Trophoblast cell (in vitro differentiated cells and primary cell): ENCODE results near the gene CTIF.

Experiments
- DNase-seq, 2 donors: peaks; one replicate each; pipeline ENCODE4 v3.0.0-alpha.2; 2016
- H2AFZ ChIP-seq: 2 replicates; pipeline ENCODE4 v1.6.1; 2013; ENCODE audit warnings: low read length, moderate library complexity, mild to moderate bottlenecking; ENCODE audit not compliant: insufficient read depth, poor library complexity
- H2AK5ac ChIP-seq: 2 replicates; pipeline ENCODE4 v1.6.1; 2013; ENCODE audit warnings: mild to moderate bottlenecking, low read length
- H2BK120ac ChIP-seq: 2 replicates; pipeline ENCODE4 v1.6.1; 2013; ENCODE audit warnings: low read length, mild to moderate bottlenecking, moderate library complexity; ENCODE audit not compliant: insufficient read depth, poor library complexity
- H2BK12ac ChIP-seq: 2 replicates; pipeline ENCODE4 v1.6.1; 2013; ENCODE audit warnings: mild to moderate bottlenecking, low read length, moderate library complexity
- H2BK5ac ChIP-seq: 2 replicates; pipeline ENCODE4 v1.6.1; 2013; ENCODE audit warnings: low read length, low read depth, moderate library complexity, mild to moderate bottlenecking; ENCODE audit not compliant: poor library complexity
- H3K14ac ChIP-seq: 2 replicates; pipeline ENCODE4 v1.6.1; 2013; ENCODE audit warnings: mild to moderate bottlenecking, low read length
- H3K18ac ChIP-seq: 2 replicates; pipeline ENCODE4 v1.6.1; 2013; ENCODE audit warnings: mild to moderate bottlenecking, low read length
- H3K23ac ChIP-seq: 2 replicates; pipeline ENCODE4 v1.6.1; 2013; ENCODE audit warnings: low read length
- H3K27ac ChIP-seq: 2 replicates; pipeline ENCODE4 v1.5.1; 2013; ENCODE audit warnings: low read depth, mild to moderate bottlenecking, inconsistent platforms, low read length, moderate library complexity
- H3K27me3 ChIP-seq: 2 replicates; pipeline ENCODE4 v1.6.1; 2013; ENCODE audit warnings: inconsistent platforms, mild to moderate bottlenecking, low read length, moderate library complexity; ENCODE audit not compliant: insufficient read depth
- H3K36me3 ChIP-seq, 2 experiments: 1 replicate in 1 of 2; 2 replicates in 1 of 2; pipeline ENCODE4 v1.6.1; 2013; ENCODE audit warnings: low read length in 2 of 2, mild to moderate bottlenecking in 2 of 2, moderate library complexity in 1 of 2; ENCODE audit not compliant: insufficient read depth in 2 of 2, control insufficient read depth in 1 of 2
- H3K4ac ChIP-seq: 2 replicates; pipeline ENCODE4 v1.6.1; 2013; ENCODE audit warnings: low read depth, mild to moderate bottlenecking, low read length, moderate library complexity
- H3K4me1 ChIP-seq, 2 experiments: 1 replicate in 1 of 2; 2 replicates in 1 of 2; pipeline ENCODE4 v1.6.1; 2013; ENCODE audit warnings: low read length in 2 of 2, mild to moderate bottlenecking in 2 of 2, moderate library complexity in 1 of 2; ENCODE audit not compliant: insufficient read depth in 2 of 2, control insufficient read depth in 1 of 2
- H3K4me2 ChIP-seq: 2 replicates; pipeline ENCODE4 v1.6.1; 2013; ENCODE audit warnings: inconsistent platforms, mild to moderate bottlenecking, low read length, moderate library complexity
- H3K4me3 ChIP-seq: 2 replicates; pipeline ENCODE4 v1.5.1; 2013; ENCODE audit warnings: mild to moderate bottlenecking, low read depth, low read length, inconsistent platforms
- H3K79me1 ChIP-seq: one replicate; pipeline ENCODE4 v1.6.1; 2013; ENCODE audit warnings: low read length
- H3K79me2 ChIP-seq: 2 replicates; pipeline ENCODE4 v1.6.1; 2013; ENCODE audit warnings: low read length, mild to moderate bottlenecking; ENCODE audit not compliant: control insufficient read depth, insufficient read depth, poor library complexity
- H3K9ac ChIP-seq: 2 replicates; pipeline ENCODE4 v1.6.1; 2013; ENCODE audit warnings: mild to moderate bottlenecking, low read length
- H3K9me3 ChIP-seq: 2 replicates; pipeline ENCODE4 v1.6.1; 2013; ENCODE audit warnings: low read depth, mild to moderate bottlenecking, control low read depth, inconsistent platforms, low read length; ENCODE audit not compliant: insufficient read depth
- H4K12ac ChIP-seq: 2 replicates; pipeline ENCODE4 v1.6.1; 2013; ENCODE audit warnings: low read depth, mild to moderate bottlenecking, low read length, moderate library complexity
- H4K8ac ChIP-seq: 2 replicates; pipeline ENCODE4 v1.6.1; 2013; ENCODE audit warnings: low read depth, mild to moderate bottlenecking, low read length, moderate library complexity
- H4K91ac ChIP-seq: one replicate; pipeline ENCODE4 v1.6.1; 2013; ENCODE audit warnings: low read depth, mild to moderate bottlenecking, low read length, moderate library complexity
- WGBS: extraction: QIAGEN DNeasy Blood & Tissue Kit; methylation state at CpG from one replicate; pipeline ENCODE4 v1.1.7; 2013; ENCODE audit warnings: missing lambda C conversion rate; ENCODE audit not compliant: insufficient read length, insufficient coverage; ENCODE audit errors: extremely low coverage; 5-methylcytosine and 5-hydroxymethylcytosine counted together

Gene CTIF

DNA sequence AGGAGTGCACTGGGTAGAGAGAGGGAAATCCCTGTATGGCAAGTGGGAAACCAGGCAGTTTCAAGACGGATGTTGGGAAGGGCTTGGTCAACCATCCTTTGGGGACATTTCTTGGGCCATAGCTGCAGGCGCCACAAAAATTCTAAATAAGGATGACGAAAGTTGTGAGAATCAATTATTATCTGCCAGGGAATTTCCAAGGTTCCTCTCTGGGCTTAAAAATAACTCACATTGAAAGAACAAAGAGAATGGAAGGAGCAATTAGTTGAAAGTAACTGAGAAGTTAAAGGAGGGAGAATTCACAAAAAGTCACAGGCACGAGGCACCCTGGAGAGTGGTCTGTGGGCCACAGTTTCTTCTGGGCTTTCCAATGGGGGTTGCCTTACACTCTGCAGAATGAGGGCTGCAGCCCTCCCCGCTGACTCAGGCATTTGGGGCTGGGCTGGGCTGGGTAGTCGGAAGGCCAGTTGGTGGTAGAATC, 216.2 kb downstream of the CTIF start:
- Histone ChIP-seq H3K9ac (no peak overlapping the region), H3K18ac (no peak overlapping the region), H2BK12ac (no peak overlapping the region), H3K36me3 (peaks cover 10 to 15% of the 10 kb centered on the region in 2 experiments), H3K4me3 (no peak overlapping the region), H4K12ac (no peak overlapping the region), H3K4ac (no peak overlapping the region), H3K4me1 (peaks cover 10 to 20% of the 10 kb centered on the region in 2 experiments), H3K23ac (no peak overlapping the region), H4K91ac (no peak overlapping the region), H2AK5ac (no peak overlapping the region), H3K4me2 (no peak overlapping the region), H2BK5ac (no peak overlapping the region), H3K79me2 (peaks cover 2% of the 10 kb centered on the region), H2BK120ac (no peak overlapping the region), H3K27me3 (no peaks in the 10 kb centered on the region), H3K79me1 (peaks cover 4% of the 10 kb centered on the region), H2AFZ (no peak overlapping the region), H3K9me3 (peaks cover 3% of the 10 kb centered on the region), H4K8ac (no peak overlapping the region), H3K27ac (no peak overlapping the region), H3K14ac (no peak overlapping the region)
- DNase-seq = no peak
- no CpG with 5 or more reads among the region's 6 CpGs for WGBS

DNA sequence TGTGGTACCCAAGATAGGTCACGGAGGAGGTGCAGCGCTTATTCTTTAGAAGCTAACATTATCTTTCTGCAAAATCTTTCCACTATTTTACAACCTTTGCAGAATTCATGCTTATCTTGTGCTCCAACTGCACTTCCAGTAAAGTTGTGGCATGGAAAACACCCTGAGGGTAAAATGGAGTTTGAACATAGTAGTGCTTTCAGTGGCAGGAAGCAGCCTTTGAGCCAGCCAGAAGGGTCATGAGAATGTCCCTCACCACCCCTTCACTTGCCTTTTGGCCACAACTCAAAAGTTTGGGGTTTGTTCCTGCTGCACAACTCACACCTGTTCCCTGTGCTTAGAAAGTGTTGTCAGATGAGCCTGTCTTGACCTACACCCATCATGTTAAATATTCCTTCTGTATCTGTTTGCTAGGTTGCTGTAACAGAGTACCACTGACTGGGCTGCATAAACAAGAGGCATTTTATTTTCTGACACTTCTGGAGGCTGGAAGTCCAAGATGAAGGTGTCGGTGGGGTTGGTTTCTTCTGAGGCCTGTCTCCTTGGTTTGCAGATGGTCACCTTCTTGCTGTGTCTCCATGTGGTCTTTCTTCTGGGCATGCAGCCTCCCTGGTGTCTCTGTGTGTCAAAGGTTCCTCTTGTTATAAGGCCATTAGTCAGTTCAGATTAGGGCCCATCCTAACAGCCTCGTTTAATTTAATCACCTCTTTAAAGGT, 217.8 kb downstream of the CTIF start:
- no peak overlapping the region for H4K12ac ChIP-seq
- H4K91ac ChIP-seq = peak overlapping the region; percentile 22
- H3K79me2 ChIP-seq = no peaks in the 10 kb centered on the region
- H3K4me1 ChIP-seq = peaks cover 8 to 20% of the 10 kb centered on the region in 2 experiments
- H3K4me3 ChIP-seq = no peak overlapping the region
- H4K8ac ChIP-seq = no peak overlapping the region
- H2BK120ac ChIP-seq = no peak overlapping the region
- no peak overlapping the region for H3K4ac ChIP-seq
- H3K9ac ChIP-seq = no peak overlapping the region
- H3K23ac ChIP-seq = no peak overlapping the region
- H3K36me3 ChIP-seq = peaks cover 16 to 21% of the 10 kb centered on the region in 2 experiments
- H3K4me2 ChIP-seq = no peak overlapping the region
- H3K9me3 ChIP-seq = peaks cover 6% of the 10 kb centered on the region
- peak overlapping the region; percentile 38 for H2BK12ac ChIP-seq
- H3K14ac ChIP-seq = no peak overlapping the region
- H3K79me1 ChIP-seq = peaks cover 3% of the 10 kb centered on the region
- no peak overlapping the region for H2AFZ ChIP-seq
- H3K18ac ChIP-seq = no peak overlapping the region
- no peaks in the 10 kb centered on the region for H3K27me3 ChIP-seq
- no peak overlapping the region for H2BK5ac ChIP-seq
- no peak overlapping the region for H2AK5ac ChIP-seq
- peak in 1 of 2 donors; percentile 87 for DNase-seq
- no peak overlapping the region for H3K27ac ChIP-seq
- no CpG with 5 or more reads among the region's 4 CpGs for WGBS

DNA sequence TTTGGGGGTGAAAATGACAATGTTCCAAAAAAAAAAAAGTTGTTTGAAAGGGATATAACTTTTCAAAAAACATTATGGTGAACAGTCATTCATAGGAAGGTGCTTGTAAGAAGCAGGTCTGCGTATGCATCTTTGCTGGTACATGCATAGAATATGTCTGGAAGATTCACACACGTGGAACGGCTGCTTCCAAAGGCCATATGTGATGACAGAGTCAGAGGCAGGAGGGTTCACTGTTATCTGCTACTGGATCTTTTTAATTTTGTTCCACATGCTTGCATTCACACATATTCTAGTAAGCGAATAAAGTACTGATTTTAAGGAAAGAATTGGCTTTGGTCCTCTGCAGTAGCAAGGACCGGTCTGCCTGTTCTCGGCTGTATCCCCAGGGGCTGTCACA, 218.5 kb downstream of the CTIF start:
- H3K27me3 ChIP-seq = no peaks in the 10 kb centered on the region
- no peak overlapping the region for H4K8ac ChIP-seq
- WGBS = no CpG with 5 or more reads among the region's 6 CpGs
- peaks cover 8 to 20% of the 10 kb centered on the region in 2 experiments for H3K4me1 ChIP-seq
- H3K79me2 ChIP-seq = no peaks in the 10 kb centered on the region
- H3K36me3 ChIP-seq = peaks cover 21 to 22% of the 10 kb centered on the region in 2 experiments
- no peak overlapping the region for H2BK120ac ChIP-seq
- H4K12ac ChIP-seq = no peak overlapping the region
- no peak overlapping the region for H4K91ac ChIP-seq
- H3K27ac ChIP-seq = no peak overlapping the region
- H3K9ac ChIP-seq = no peak overlapping the region
- H3K4me3 ChIP-seq = no peak overlapping the region
- no peak overlapping the region for H2AK5ac ChIP-seq
- no peak for DNase-seq
- peaks cover 6% of the 10 kb centered on the region for H3K9me3 ChIP-seq
- no peak overlapping the region for H2BK12ac ChIP-seq
- H2BK5ac ChIP-seq = no peak overlapping the region
- no peak overlapping the region for H3K4me2 ChIP-seq
- no peak overlapping the region for H3K18ac ChIP-seq
- H2AFZ ChIP-seq = no peak overlapping the region
- H3K79me1 ChIP-seq = peaks cover 3% of the 10 kb centered on the region
- no peak overlapping the region for H3K4ac ChIP-seq
- H3K23ac ChIP-seq = no peak overlapping the region
- no peak overlapping the region for H3K14ac ChIP-seq

DNA sequence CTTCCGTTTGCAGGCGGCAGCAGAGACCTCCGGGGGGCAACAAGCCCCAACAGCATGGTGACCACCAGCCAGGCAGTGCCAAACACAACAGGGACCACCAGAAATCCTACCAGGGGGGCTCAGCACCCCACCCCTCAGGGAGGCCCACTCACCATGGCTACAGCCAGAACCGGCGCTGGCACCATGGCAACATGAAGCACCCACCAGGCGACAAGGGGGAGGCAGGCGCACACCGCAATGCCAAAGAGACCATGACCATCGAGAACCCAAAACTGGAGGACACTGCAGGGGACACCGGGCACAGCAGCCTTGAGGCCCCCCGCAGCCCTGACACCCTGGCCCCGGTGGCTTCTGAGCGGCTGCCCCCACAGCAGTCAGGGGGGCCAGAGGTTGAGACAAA, 219.1 kb downstream of the CTIF start:
- H2AFZ ChIP-seq = no peak overlapping the region
- H4K91ac ChIP-seq = no peak overlapping the region
- no peaks in the 10 kb centered on the region for H3K27me3 ChIP-seq
- H3K23ac ChIP-seq = no peak overlapping the region
- H3K4me2 ChIP-seq = no peak overlapping the region
- peaks cover 6% of the 10 kb centered on the region for H3K9me3 ChIP-seq
- H3K27ac ChIP-seq = no peak overlapping the region
- H2BK5ac ChIP-seq = no peak overlapping the region
- H3K79me1 ChIP-seq = peaks cover 3% of the 10 kb centered on the region
- no peaks in the 10 kb centered on the region for H3K79me2 ChIP-seq
- H3K18ac ChIP-seq = peak overlapping the region; percentile 62
- peak overlapping the region; percentile 31 for H2AK5ac ChIP-seq
- no peak overlapping the region for H3K4me3 ChIP-seq
- H3K4me1 ChIP-seq = peaks cover 8 to 20% of the 10 kb centered on the region in 2 experiments
- no peak overlapping the region for H3K14ac ChIP-seq
- no peak for DNase-seq
- no peak overlapping the region for H4K12ac ChIP-seq
- H3K9ac ChIP-seq = no peak overlapping the region
- H3K4ac ChIP-seq = no peak overlapping the region
- H2BK120ac ChIP-seq = no peak overlapping the region
- H4K8ac ChIP-seq = no peak overlapping the region
- WGBS = no CpG with 5 or more reads among the region's 13 CpGs
- H3K36me3 ChIP-seq = peaks cover 22 to 25% of the 10 kb centered on the region in 2 experiments
- H2BK12ac ChIP-seq = no peak overlapping the region
